Mesothelial cell of epicardium (in vitro differentiated cells): ENCODE results near the gene RGS13. TPM values are rescaled to one million over a fixed set of nuclear protein-coding genes. Genes with fewer than 3 reads are reported as not detected.

Source experiments
- DNase-seq, 2 experiments: peaks; one replicate each; pipeline ENCODE4 v3.0.0; 2021; ENCODE audit warnings: low spot score in 2 of 2; ENCODE audit not compliant: unreplicated experiment in 2 of 2
- H3K27ac Mint-ChIP-seq: 2 replicates; pipeline ENCODE4 v1.8.0; 2021; ENCODE audit warnings: mixed read lengths
- H3K27me3 Mint-ChIP-seq: 2 replicates; pipeline ENCODE4 v1.8.0; 2021; ENCODE audit warnings: low read depth, mixed read lengths
- H3K36me3 Mint-ChIP-seq: 2 replicates; pipeline ENCODE4 v1.8.0; 2021; ENCODE audit warnings: mixed read lengths
- H3K4me1 Mint-ChIP-seq: 2 replicates; pipeline ENCODE4 v1.8.0; 2021; ENCODE audit warnings: mixed read lengths
- H3K4me3 Mint-ChIP-seq: 2 replicates; pipeline ENCODE4 v1.8.0; 2021; ENCODE audit warnings: mild to moderate bottlenecking, moderate library complexity, mixed read lengths
- H3K9me3 Mint-ChIP-seq: 2 replicates; pipeline ENCODE4 v1.8.0; 2021; ENCODE audit warnings: mixed read lengths
- total RNA-seq: library from RNA; stranded (reverse); gene quantifications from 3 replicates; pipeline ENCODE4 v1.2.1, GENCODE V29; 2021
- TF ChIP-seq, protein P1 (sequence below): fragments of 200-600 bp; sonication (generic); IDR thresholded peaks from one replicate; pipeline ENCODE4 v1.5.0; 2021; ENCODE audit warnings: antibody characterized with exemption; ENCODE audit not compliant: unreplicated experiment

The RGS13 gene
- total RNA-seq, 1 donor from 2014 or later: 1.1 TPM

DNA sequence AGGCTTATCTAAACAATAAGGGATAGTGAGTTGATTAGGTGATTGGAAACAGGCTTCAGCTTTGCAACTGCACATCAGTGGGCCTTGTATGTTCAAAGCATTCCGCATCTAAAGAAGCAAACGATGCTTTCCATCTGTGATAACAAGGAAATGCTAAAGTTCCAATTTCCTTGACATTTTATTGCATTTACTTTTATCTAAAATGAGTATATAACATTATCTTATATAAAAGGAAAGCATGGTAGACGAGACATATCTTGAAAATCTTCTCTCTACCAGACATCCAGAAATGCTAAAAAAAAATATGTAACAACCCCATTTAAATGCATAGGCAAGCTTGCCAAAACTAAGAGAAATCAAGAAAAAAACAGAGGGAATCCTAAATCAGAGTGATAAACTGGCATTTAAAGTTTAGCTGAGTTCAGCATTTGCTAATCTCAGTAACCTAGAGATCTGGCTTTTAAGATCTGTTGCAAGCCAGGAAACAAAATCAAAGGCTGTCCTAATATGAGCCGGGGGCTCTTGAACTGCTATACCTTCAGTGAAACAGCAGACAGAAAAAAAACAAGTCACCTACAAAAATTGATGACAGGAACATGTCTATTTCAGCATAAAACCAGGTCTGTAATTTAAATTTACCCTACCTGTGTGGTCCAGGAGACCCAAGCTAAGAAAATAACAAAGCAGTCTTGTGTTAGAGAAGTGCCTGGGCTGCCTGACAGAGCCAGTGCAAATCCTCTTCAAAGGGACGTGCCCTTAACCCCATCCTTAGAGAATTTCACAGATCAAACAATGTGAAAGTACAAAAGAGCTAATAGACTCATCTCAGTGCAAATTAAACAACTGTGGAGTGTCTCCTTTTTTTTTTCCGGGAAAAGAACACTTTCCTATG, 3.1 kb upstream of the RGS13 start:
- peaks cover 56% of the 10 kb centered on the region for H3K4me1 Mint-ChIP-seq
- H3K4me3 Mint-ChIP-seq: no peak overlapping the region

GRCh38 chr1:192633533-192634253, 2.3 kb upstream of the RGS13 start:
- Mint-ChIP-seq H3K27ac (peak overlapping the region; percentile 85), H3K4me1 (peaks cover 52% of the 10 kb centered on the region), H3K27me3 (no peaks in the 10 kb centered on the region), H3K9me3 (no peaks in the 10 kb centered on the region), H3K36me3 (no peaks in the 10 kb centered on the region), H3K4me3 (no peak overlapping the region)
- DNase-seq: no peak
- TF ChIP-seq, protein P1, sequence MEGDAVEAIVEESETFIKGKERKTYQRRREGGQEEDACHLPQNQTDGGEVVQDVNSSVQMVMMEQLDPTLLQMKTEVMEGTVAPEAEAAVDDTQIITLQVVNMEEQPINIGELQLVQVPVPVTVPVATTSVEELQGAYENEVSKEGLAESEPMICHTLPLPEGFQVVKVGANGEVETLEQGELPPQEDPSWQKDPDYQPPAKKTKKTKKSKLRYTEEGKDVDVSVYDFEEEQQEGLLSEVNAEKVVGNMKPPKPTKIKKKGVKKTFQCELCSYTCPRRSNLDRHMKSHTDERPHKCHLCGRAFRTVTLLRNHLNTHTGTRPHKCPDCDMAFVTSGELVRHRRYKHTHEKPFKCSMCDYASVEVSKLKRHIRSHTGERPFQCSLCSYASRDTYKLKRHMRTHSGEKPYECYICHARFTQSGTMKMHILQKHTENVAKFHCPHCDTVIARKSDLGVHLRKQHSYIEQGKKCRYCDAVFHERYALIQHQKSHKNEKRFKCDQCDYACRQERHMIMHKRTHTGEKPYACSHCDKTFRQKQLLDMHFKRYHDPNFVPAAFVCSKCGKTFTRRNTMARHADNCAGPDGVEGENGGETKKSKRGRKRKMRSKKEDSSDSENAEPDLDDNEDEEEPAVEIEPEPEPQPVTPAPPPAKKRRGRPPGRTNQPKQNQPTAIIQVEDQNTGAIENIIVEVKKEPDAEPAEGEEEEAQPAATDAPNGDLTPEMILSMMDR: no peak

More for the DNA sequence above, 3.1 kb upstream of the RGS13 start:
- Mint-ChIP-seq H3K27me3 (no peaks in the 10 kb centered on the region), H3K9me3 (no peaks in the 10 kb centered on the region), H3K36me3 (no peaks in the 10 kb centered on the region), H3K27ac (peak overlapping the region; percentile 85)
- DNase-seq: no peak
- TF ChIP-seq, protein P1: no peak

DNA sequence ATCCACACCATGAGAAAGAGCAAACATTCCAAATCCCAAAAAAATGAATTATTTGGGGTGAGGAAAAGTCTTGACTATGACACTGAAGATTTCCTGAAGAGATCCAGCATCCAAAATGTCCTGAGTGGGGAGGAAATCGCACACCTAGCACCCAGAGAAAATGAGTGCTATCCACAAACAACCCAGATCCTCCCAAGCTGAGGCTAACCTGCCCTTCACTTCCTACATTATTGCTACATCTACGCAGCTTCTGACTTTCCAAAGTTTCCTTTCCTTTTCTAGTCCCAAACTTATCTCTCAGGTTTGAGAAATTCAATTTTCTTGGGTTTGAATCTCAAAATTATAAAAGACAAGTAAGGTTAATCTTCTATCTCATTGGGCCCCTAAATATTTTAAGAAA, 906 bp upstream of the RGS13 start:
- Mint-ChIP-seq H3K36me3 (no peaks in the 10 kb centered on the region), H3K4me3 (no peak overlapping the region), H3K27ac (peak overlapping the region; percentile 77), H3K27me3 (no peaks in the 10 kb centered on the region), H3K4me1 (peaks cover 52% of the 10 kb centered on the region), H3K9me3 (no peaks in the 10 kb centered on the region)
- TF ChIP-seq, protein P1: no peak
- DNase-seq: no peak

- H3K27me3 Mint-ChIP-seq: no peaks in the 10 kb centered on the region
- no peaks in the 10 kb centered on the region for H3K9me3 Mint-ChIP-seq
- peaks cover 17% of the 10 kb centered on the region for H3K4me1 Mint-ChIP-seq
- DNase-seq: no peak
- H3K36me3 Mint-ChIP-seq: no peaks in the 10 kb centered on the region
- H3K27ac Mint-ChIP-seq: peak overlapping the region; percentile 65
- H3K4me3 Mint-ChIP-seq: no peak overlapping the region
- TF ChIP-seq, protein P1: no peak
Observed at GRCh38 chr1:192639607-192640368, 3.8 kb downstream of the RGS13 start.

- Mint-ChIP-seq H3K27me3 (no peaks in the 10 kb centered on the region), H3K4me1 (no peaks in the 10 kb centered on the region), H3K27ac (no peak overlapping the region), H3K36me3 (no peaks in the 10 kb centered on the region), H3K9me3 (peaks cover 6% of the 10 kb centered on the region), H3K4me3 (no peak overlapping the region)
- no peak for DNase-seq
- TF ChIP-seq, protein P1: no peak
Observed at GRCh38 chr1:192652159-192652558, 16.2 kb downstream of the RGS13 start.
